HG03139 (cell line): ENCODE data around the gene ZNF438.
A peak's percentile ranks its signal among the peaks of the same experiment; 100 is the strongest.
"Not testable (repeated sequence)": the region's sequence is repeated elsewhere in the genome, so short reads cannot be mapped to it uniquely, and the experiment has no call there.

Experiments
- ATAC-seq: cut with Tn5 transposase; IDR thresholded peaks from one replicate; pipeline ENCODE4 v1.9.1; 2021; ENCODE audit not compliant: unreplicated experiment

Gene ZNF438

GRCh38 chr10:30949218-30949617 lies 82.4 kb downstream of the ZNF438 start:
- ATAC-seq: not testable (repeated sequence)

- no peak for ATAC-seq
Observed at GRCh38 chr10:30944005-30944404, 87.7 kb downstream of the ZNF438 start.

- ATAC-seq: no peak
Observed at GRCh38 chr10:30943451-30943850, 88.2 kb downstream of the ZNF438 start.

- no peak for ATAC-seq
Observed at GRCh38 chr10:30940256-30940655, 91.4 kb downstream of the ZNF438 start.

- ATAC-seq: no peak
Observed at GRCh38 chr10:30939643-30940251, 91.9 kb downstream of the ZNF438 start.

- ATAC-seq: no peak
Observed at GRCh38 chr10:30935078-30935477, 96.6 kb downstream of the ZNF438 start.

GRCh38 chr10:30931094-30931493 lies 100.6 kb downstream of the ZNF438 start:
- no peak for ATAC-seq

GRCh38 chr10:30929901-30930520 lies 101.7 kb downstream of the ZNF438 start:
- no peak for ATAC-seq

GRCh38 chr10:30929311-30929729 lies 102.3 kb downstream of the ZNF438 start:
- not testable (repeated sequence) for ATAC-seq

- peak; percentile 58 for ATAC-seq
Observed at GRCh38 chr10:30928742-30929141, 102.9 kb downstream of the ZNF438 start.

- ATAC-seq: no peak
Observed at GRCh38 chr10:30918651-30919050, 113.0 kb downstream of the ZNF438 start.

GRCh38 chr10:30917789-30918188 lies 113.9 kb downstream of the ZNF438 start:
- no peak for ATAC-seq

GRCh38 chr10:30917067-30917466 lies 114.6 kb downstream of the ZNF438 start:
- ATAC-seq: no peak

GRCh38 chr10:30915146-30915545 lies 116.5 kb downstream of the ZNF438 start:
- no peak for ATAC-seq

GRCh38 chr10:30911303-30911863 lies 120.3 kb downstream of the ZNF438 start:
- ATAC-seq: no peak

GRCh38 chr10:30903397-30904138 lies 128.1 kb downstream of the ZNF438 start:
- no peak for ATAC-seq

GRCh38 chr10:30902621-30903396 lies 128.9 kb downstream of the ZNF438 start:
- ATAC-seq: no peak

- ATAC-seq: not testable (repeated sequence)
Observed at GRCh38 chr10:30901487-30901886, 130.2 kb downstream of the ZNF438 start.

- no peak for ATAC-seq
Observed at GRCh38 chr10:30898964-30899363, 132.7 kb downstream of the ZNF438 start.

GRCh38 chr10:30897547-30897946 lies 134.1 kb downstream of the ZNF438 start:
- no peak for ATAC-seq

GRCh38 chr10:30897048-30897447 lies 134.6 kb downstream of the ZNF438 start:
- ATAC-seq: no peak
